ENCODE data around the gene SLC25A18. TPM values are rescaled to one million over a fixed set of nuclear protein-coding genes. Genes with fewer than 3 reads are reported as not detected.

Gene SLC25A18
- total and polyA plus RNA-seq, 2 of the 8 experiments (the other 6 are each of a cell fraction or from before 2014, with no cell fraction given), result 2.8 to 2.9 TPM

DNA sequence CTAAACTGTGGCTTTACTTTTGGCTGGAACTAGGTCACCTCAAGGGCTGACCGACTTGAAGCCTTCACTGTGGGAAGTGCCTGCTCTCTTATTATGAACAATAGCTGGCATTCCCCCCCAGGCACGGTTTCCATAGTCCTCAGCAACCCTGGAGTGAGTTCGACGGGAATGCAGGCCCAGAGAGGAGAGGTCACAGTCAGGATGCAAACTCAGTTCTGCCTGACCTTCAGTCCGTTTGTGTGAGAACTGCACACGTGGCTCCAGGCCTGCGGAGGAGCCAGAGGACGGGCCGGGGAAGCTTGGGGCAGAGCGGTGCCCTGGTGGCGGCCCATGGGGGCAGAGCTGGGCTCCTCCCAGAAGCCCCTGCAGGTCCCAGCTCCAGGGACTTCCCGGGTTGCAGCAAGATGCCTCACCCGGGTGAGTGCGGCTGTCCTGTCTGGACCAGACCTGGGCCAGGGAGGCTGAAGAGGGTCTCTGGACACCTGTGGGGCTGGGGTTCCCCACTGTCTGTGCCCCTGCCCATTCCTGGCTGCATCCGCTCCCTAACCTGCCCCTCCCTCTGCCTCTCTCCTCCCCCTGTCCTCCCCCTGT, 17.2 kb downstream of the SLC25A18 start:
- Histone ChIP-seq H3K14ac (ENCODE audit: insufficient read length) (no peak overlapping the region), H2BK120ac (replicated peaks; ENCODE audit: low read depth, low read length) (no peak overlapping the region), H2BK15ac (ENCODE audit: low read length) (0 out of 2 replicates have a peak overlapping the region, but pooled peaks have one; percentile 1), H3K27me3 (replicated peaks in 1 of 4; ENCODE audit: control insufficient read depth in 3 of 4, extremely low read depth in 1 of 4, insufficient read depth in 3 of 4, low read length in 3 of 4) (no peaks in the 10 kb centered on the region), H2AK5ac (ENCODE audit: low read depth, low read length) (no peak overlapping the region), H2AFZ (ENCODE audit: low read length) (0 out of 2 replicates have a peak overlapping the region, but pooled peaks have one; percentile 17), H3K56ac (replicated peaks; ENCODE audit: insufficient read length, low read depth, low read length) (no peak overlapping the region), H3K79me1 (ENCODE audit: low read depth, low read length) (no peaks in the 10 kb centered on the region), H3K79me2 (ENCODE audit: control insufficient read depth in 1 of 2, insufficient read depth in 2 of 2, low read length in 2 of 2) (no peaks in the 10 kb centered on the region), H3K9me3 (ENCODE audit: insufficient read depth in 2 of 2, low read depth in 1 of 2, low read length in 1 of 2) (no peaks in the 10 kb centered on the region), H3K23me2 (ENCODE audit: low read depth, low read length) (peaks cover 1% of the 10 kb centered on the region; the same call in 1 of the 2 replicates), H2BK12ac (ENCODE audit: low read depth, low read length) (no peak overlapping the region), H4K8ac (ENCODE audit: extremely low read depth, insufficient read depth, low read length) (no peak overlapping the region), H2BK20ac (ENCODE audit: low read length) (no peak overlapping the region), H4K5ac (ENCODE audit: insufficient read length, low read depth, low read length) (no peak overlapping the region), H3K9ac (replicated peaks in 1 of 4; ENCODE audit: extremely low read depth in 1 of 4, low read depth in 3 of 4, low read length in 3 of 4) (no peak overlapping the region), H3K4me2 (ENCODE audit: insufficient read depth in 1 of 2, low read depth in 2 of 2, low read length in 2 of 2) (no peak overlapping the region), H3K23ac (ENCODE audit: insufficient read length) (no peak overlapping the region), H3K18ac (ENCODE audit: extremely low read depth, low read length) (no peak overlapping the region; the same call in 1 of the 2 replicates), H2BK5ac (ENCODE audit: low read depth, low read length) (no peak overlapping the region; the same call in 1 of the 2 replicates), H4K91ac (replicated peaks; ENCODE audit: insufficient read length, low read length) (no peak overlapping the region), H3K4me1 (replicated peaks in 1 of 4; ENCODE audit: control insufficient read depth in 3 of 4, insufficient read depth in 4 of 4, low read length in 3 of 4) (peaks cover 0 to 3% (median 0%) of the 10 kb centered on the region in 4 experiments; a peak in 4 of 7 replicates), H3K36me3 (ENCODE audit: control insufficient read depth in 2 of 4, insufficient read depth in 4 of 4, low read length in 3 of 4) (no peaks in the 10 kb centered on the region), H4K20me1 (replicated peaks in 1 of 2; ENCODE audit: control insufficient read depth in 1 of 2, insufficient read depth in 2 of 2, low read length in 2 of 2) (no peaks in the 10 kb centered on the region), H3K4me3 (ENCODE audit: extremely low read depth in 1 of 4, insufficient read depth in 2 of 4, low read depth in 3 of 4, low read length in 4 of 4) (no peak overlapping the region), H3K27ac (ENCODE audit: low read depth, low read length) (no peak overlapping the region), H3K4ac (replicated peaks; ENCODE audit: insufficient read length, low read depth, low read length) (no peak overlapping the region)
- DNase-seq (ENCODE audit: low read depth in 1 of 2, low spot score in 2 of 2) (peak in 1 of 2 experiments; percentile 70), FAIRE-seq (no peak)
- 81% methylated on average over 15 of the region's 15 CpGs; no CpG with 5 or more reads in 1 of the 2 experiments for WGBS, 2 experiments (ENCODE audit: extremely low coverage in 1 of 2, insufficient coverage in 1 of 2, insufficient read length in 1 of 2, insufficient replicate concordance in 2 of 2, low coverage in 1 of 2, low lambda C conversion rate in 2 of 2, missing lambda C conversion rate in 1 of 2)
- CTCF ChIA-PET (ENCODE audit: partially characterized antibody), result interaction anchor here (0.7 to 4.1 kb wide), 7 partner anchors 8 to 347 kb away, joined by 3 to 27 read pairs (median 4); no protein-coding TSS in a partner anchor
- POLR2A ChIA-PET (ENCODE audit: partially characterized antibody), result interaction anchor here (0.8 to 2.8 kb wide), 5 partner anchors 10 to 58 kb away, joined by 3 to 18 read pairs (median 3); partner anchors contain the start of genes BCL2L13 and SLC25A18
- TF ChIP-seq, protein P1, sequence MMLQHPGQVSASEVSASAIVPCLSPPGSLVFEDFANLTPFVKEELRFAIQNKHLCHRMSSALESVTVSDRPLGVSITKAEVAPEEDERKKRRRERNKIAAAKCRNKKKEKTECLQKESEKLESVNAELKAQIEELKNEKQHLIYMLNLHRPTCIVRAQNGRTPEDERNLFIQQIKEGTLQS (IDR thresholded peaks at IDR 0.05; ENCODE audit: insufficient read depth, low read depth, low read length), result no peak
- peak; percentile 32 to 55; a peak in 3 of 4 replicates for TF ChIP-seq RAD21 (IDR thresholded peaks at IDR 0.05 in 1 of 2, conservative IDR thresholded peaks at IDR 0.05 in 1 of 2; ENCODE audit: low read depth in 2 of 2, low read length in 2 of 2)
- no peak for TF ChIP-seq HDAC6 (IDR thresholded peaks at IDR 0.05; ENCODE audit: low read depth, low read length)
- no peak for TF ChIP-seq SIN3A (conservative IDR thresholded peaks at IDR 0.05 in 1 of 2, IDR thresholded peaks at IDR 0.05 in 1 of 2; ENCODE audit: low read depth in 1 of 2, low read length in 2 of 2)
- TF ChIP-seq TAF1 (IDR thresholded peaks at IDR 0.05; ENCODE audit: low read depth, low read length), result no peak
- TF ChIP-seq, protein P2, sequence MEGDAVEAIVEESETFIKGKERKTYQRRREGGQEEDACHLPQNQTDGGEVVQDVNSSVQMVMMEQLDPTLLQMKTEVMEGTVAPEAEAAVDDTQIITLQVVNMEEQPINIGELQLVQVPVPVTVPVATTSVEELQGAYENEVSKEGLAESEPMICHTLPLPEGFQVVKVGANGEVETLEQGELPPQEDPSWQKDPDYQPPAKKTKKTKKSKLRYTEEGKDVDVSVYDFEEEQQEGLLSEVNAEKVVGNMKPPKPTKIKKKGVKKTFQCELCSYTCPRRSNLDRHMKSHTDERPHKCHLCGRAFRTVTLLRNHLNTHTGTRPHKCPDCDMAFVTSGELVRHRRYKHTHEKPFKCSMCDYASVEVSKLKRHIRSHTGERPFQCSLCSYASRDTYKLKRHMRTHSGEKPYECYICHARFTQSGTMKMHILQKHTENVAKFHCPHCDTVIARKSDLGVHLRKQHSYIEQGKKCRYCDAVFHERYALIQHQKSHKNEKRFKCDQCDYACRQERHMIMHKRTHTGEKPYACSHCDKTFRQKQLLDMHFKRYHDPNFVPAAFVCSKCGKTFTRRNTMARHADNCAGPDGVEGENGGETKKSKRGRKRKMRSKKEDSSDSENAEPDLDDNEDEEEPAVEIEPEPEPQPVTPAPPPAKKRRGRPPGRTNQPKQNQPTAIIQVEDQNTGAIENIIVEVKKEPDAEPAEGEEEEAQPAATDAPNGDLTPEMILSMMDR (IDR thresholded peaks at IDR 0.05; ENCODE audit: control extremely low read depth in 1 of 3, insufficient read depth in 1 of 3, low read depth in 1 of 3, low read length in 3 of 3), result peak; percentile 52 to 80 (median 58)
- TF ChIP-seq BCL11A (IDR thresholded peaks at IDR 0.05; ENCODE audit: low read depth in 2 of 2, low read length in 2 of 2), result no peak
